M059J (cell line): ENCODE results near the gene SLC35F3. TPM values are rescaled to one million over a fixed set of nuclear protein-coding genes. Genes with fewer than 3 reads are reported as not detected.

ENCODE experiments used
- DNase-seq: peaks from one replicate; pipeline ENCODE4 v3.0.0-alpha.2; 2012; ENCODE audit warnings: low read depth
- total RNA-seq: library from RNA; depleted of rRNA; stranded (reverse); fragments of >200 nt; shearing (Covaris generic); gene quantifications from 2 replicates; pipeline ENCODE4 v1.2.3, GENCODE V29; 2014

SLC35F3 gene
- total RNA-seq, 1 experiment from 2014 or later = 0.64 TPM

DNA sequence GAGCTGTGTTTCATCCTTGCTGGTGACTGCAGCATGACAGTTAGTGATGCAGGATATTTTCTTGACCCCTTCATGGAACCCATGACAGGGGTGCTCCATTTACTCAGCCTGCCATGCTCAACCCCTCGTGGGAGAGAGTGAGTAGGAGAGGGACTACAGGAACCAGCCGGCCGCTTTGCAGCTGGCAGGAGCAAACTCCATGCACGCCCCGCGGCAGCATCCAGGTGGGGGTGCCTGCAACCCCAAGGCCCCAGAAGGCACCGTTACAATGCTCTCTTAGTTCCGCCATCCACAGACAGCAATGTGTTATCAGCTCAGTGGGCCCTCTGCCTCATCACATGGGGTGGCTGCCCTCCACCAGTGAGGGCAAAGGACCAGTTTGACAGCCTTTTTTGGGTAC lies 135.1 kb downstream of the SLC35F3 start:
- DNase-seq = no peak

DNA sequence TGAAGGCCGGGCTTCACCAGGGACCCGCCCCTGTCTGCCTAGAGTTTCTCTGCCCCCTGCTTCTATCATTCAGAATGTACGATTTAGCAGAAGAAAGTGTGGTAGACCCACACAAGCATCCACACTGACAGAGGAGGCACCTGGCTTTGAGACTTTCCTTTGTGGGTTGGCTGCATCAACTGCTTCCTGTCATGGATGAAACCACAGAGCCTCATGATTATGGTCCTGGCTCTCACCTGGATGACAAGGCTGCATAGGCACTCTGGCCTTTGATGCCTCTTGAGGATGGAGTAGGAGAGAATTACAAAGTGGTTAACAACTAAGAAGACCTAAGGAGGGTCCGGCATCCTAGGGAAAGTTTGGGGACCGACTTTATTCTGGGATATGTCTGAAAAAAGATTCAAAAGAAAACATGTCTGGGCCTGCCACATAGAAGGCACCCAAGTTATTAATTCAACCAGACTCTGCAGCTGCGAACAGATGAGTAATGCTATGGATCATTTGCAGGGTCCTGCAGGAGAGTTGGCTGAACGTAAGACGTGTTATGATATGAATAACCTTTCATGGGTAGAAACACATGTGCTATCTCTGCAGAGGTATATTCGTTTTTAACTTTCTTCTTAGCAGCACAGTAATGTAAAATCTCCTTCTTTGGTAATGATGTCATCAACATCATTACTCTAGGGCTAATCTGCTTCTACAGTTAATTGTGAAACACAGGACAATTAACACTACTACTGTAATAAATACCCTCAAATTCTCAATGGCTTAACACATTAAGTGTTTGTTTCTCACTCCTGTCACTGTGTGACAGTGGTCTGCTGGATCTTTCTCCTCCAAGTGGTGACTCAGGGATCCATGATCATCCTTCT lies 136.2 kb downstream of the SLC35F3 start:
- DNase-seq = no peak

- DNase-seq = no peak
Observed at GRCh38 chr1:234044079-234044478, 139.6 kb downstream of the SLC35F3 start.

DNA sequence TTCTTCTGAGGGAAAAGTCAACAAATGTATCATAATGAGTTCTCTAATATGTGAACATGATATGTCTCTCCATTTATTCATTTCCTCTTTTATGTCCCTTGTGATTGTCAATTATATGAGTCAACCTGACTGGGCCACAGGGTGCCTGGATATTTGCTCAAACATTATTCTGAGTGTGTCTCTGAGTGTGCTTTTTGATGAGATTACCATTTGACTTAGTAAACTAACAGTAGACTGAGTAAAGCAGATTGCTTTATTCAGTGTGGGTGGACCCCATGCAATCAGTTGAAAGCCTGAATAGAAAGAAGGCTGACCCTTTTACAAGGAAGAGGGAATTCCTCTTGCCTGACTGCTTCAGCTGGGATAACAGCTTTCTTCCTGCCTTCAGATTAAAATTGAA lies 142.6 kb downstream of the SLC35F3 start:
- DNase-seq = no peak

DNA sequence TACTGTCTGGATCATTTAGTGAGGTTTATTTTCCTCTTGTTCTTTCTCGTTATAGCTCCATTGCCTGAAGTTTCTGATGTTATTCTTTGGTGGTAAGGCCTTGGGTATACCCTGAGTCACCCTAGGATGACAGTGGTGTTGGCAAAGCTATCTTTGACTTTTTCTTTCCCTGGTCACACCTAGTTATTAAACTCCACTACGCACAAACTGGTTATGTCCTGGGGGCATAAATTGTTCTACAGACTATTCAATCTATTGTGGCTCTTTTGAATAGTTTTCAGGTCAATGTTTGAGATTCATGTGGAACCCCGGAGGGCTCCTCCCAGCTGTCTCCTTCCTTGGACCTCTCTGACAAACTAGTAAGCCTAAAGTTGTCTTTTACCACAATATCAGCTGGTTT lies 157.7 kb downstream of the SLC35F3 start:
- peak; percentile 93 for DNase-seq

DNA sequence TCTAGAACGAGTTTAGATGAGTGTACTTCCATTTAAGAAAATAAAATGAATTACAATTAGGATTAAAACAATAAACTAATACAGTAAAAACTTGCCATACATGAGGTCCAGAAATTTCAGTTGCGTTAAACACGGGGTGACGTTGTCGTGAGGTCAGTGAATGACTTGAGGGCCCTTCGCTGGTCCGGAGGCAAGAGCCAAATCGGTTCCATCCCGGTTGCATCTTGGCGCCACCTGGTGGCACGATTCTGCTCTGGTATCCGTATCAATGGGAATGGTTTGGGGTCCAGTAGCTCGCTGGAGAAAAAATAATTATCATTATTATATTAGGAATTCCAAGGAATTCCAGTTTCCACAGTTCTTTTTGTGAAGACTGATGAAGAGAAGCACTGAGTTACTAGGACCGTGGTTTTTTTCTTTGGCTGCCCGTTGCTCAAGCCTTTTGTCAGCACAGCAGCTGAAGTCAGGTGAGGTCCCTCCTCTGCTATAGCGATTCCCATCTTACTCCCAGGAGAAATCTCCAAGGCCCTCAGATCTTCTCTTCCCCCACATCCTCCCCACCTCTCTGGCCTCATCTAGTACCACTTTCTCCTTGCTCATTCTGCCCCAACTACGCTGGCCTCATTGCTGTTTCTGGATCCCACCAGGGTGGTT lies 161.4 kb downstream of the SLC35F3 start:
- peak; percentile 72 for DNase-seq

- DNase-seq = no peak
Observed at GRCh38 chr1:234067581-234068337, 163.3 kb downstream of the SLC35F3 start.

DNA sequence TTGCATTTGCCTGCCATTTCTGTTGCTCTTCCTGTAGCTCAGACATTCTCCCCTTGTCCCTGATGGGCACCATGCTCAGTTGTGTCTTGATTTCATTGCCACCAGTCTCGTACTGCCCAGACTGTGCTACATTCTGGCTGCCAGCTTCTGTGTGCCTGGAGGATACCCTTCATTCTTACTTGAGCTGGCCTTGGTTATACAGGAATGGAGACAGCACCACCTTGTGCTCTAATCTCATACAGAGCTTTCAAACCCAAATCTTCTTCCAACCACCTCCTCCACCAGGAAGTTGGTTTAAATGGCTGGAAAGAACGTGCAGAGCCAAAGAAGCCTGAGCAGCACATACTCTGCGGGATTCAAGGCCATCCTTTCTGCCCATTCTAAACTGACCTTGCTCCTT lies 165.3 kb downstream of the SLC35F3 start:
- peak; percentile 66 for DNase-seq

- DNase-seq = peak; percentile 42
Observed at GRCh38 chr1:234072793-234073192, 168.3 kb downstream of the SLC35F3 start.

- DNase-seq = no peak
Observed at GRCh38 chr1:234078143-234078542, 173.7 kb downstream of the SLC35F3 start.

DNA sequence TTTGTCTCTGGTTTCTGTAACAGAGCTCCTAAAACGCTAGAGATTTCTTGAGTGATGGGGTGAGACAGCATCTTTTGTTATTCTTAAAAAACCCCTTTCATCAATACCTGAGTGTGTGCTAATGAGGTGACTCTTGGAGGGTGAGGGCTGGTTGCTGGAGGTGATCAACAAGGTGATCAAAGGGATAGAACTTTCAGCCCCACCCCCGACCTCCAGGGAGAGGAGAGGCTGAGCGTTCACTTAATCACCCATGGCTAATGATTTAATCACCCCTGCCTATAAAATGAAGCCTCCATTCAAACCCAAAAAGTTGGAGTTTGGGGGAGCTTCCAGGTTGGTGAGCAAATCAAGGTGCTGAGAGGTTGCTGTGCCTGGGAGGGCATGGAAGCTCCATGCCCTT lies 175.4 kb downstream of the SLC35F3 start:
- DNase-seq = no peak

DNA sequence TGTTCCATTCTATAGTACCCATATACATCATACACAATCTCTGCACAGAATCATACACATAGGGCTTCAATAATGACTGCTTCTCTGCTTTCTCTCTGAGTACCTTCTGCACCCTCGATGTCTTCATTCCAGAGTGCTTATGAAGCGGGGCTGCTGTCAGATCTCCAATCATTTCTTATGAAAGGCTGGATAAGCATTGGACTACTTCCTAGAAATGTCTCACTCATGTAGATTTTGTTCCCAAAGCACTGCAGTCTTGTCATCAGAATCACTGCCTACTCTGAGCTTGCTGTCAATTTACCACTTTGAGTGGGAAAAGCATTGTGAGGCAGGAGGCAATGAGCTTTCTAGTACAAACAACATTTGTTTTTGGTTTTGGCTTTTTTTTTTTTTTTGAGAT lies 179.0 kb downstream of the SLC35F3 start:
- DNase-seq = peak; percentile 10

GRCh38 chr1:234089396-234089795 lies 184.9 kb downstream of the SLC35F3 start:
- DNase-seq = no peak

- DNase-seq = no peak
Observed at GRCh38 chr1:234090212-234091064, 186.0 kb downstream of the SLC35F3 start.

- DNase-seq = no peak
Observed at GRCh38 chr1:234091065-234091401, 186.6 kb downstream of the SLC35F3 start.

DNA sequence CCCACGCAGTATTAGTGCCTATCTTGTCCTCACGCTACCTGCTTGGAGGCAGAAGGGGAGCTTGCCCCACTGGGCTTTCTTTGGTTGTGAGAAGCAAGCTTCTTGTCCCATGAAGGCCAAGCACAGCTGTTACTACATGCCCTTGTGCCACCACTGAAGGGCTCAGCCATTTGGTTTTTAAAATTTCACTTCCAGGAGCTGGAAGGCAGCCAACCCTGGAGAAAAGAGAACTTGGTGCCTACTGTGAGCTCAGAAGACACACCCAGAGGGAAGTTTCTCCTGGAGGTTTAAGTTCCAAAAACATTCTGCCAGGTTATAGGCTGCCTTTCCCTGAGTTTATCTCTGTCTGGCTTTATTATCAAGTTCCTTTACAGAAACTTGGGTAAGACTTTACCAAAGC lies 187.4 kb downstream of the SLC35F3 start:
- no peak for DNase-seq

GRCh38 chr1:234093107-234093506 lies 188.6 kb downstream of the SLC35F3 start:
- no peak for DNase-seq

DNA sequence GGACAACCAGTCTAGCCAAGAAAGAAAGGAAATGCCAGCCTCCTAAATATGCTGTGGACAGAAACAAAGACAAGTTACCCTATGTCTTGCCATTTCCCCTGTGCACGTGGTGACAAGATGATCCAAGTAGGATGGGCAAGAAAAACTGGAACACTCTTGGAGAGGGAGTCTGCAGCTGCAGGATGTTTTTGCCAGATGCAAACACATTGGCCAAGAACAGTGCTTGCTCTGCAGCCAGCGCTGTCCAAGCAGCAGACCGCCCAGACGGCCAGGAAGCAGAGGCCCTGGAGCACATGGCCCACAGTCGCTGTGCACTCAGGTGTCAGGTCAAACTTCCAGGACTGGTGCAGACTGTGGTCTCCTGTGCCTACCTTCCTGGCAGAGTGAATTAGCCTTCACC lies 189.3 kb downstream of the SLC35F3 start:
- no peak for DNase-seq

DNA sequence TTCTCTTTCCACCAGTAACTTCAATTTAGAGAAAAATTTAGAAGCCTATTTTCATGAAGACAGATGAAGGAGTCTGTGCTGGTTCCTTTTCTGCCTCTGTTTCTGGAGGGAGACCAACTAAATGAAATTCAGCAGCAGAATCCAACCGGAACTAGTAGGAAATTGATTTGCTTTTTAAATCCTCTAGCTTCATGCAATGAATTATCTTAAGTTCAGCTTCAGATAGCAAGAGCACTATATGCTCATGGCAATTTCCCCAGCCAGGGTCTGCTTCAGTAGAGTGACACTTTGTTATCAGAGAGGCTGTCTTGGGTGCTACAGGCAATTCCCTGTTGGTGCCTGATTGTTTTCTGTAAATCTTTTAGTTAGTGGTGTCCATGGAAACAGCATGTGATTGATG lies 189.7 kb downstream of the SLC35F3 start:
- DNase-seq = no peak

DNA sequence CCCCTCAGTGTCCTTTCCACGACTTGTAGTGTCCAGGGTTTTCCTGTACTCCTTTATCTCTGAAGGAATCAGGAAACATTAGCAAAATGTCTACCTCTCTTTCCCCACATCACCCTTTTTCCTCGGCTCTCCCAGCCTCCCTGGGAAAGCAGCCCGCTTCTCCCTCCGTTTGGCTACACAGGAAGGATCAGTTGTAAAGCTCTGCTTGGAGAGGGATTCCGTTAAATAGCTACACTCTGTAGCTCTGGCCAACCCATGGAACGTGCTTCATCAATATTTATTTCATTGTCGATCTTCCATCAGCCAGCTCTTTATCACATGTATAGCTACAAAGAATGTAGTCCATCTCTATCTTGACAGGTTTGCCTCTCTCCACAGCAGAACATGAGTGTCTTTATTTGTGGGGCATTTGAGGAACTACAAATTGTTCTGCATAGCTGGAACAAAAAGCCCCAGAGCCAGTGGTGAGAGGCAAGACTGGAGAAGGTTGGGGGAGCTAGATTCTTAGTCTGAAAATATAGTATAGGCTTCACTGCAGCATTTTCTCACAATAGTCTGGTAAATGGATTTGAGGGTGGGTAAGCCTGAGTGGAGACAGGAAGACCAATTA lies 191.8 kb downstream of the SLC35F3 start:
- no peak for DNase-seq

DNA sequence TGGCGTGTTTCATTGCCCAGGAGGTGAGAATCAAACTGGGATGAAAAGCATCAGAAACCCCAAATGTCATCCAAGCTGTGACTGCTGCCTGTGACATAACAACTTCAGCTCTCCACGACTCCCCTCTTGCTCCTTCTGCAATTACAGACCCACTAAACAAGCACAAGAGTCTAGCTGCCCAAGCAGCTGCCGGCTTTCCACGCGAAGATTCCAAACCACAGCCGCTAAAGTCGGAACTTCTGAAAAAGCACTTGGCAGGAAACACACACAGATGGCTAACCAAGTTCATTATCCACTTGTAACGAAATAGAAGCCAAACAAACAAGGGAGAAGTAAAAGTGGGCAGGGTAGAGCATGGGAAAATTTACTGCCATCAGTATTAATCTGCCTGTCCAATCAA lies 198.1 kb downstream of the SLC35F3 start:
- DNase-seq = no peak
